HUES64 (cell line): ENCODE results near the gene THNSL1.

Experiments
- H3K27ac ChIP-seq: 2 replicates; pipeline ENCODE4 v1.7.0; 2013; ENCODE audit warnings: low read depth, low read length, inconsistent platforms
- H3K27me3 ChIP-seq: 2 replicates; pipeline ENCODE4 v1.6.1; 2013; ENCODE audit warnings: mild to moderate bottlenecking, low read length; ENCODE audit not compliant: insufficient read depth
- H3K36me3 ChIP-seq: 2 replicates; pipeline ENCODE4 v1.6.1; 2013; ENCODE audit warnings: mild to moderate bottlenecking, low read length; ENCODE audit not compliant: insufficient read depth
- H3K4me1 ChIP-seq: 2 replicates; pipeline ENCODE4 v1.6.1; 2013; ENCODE audit warnings: mild to moderate bottlenecking, low read length, moderate library complexity; ENCODE audit not compliant: insufficient read depth
- H3K4me3 ChIP-seq: 2 replicates; pipeline ENCODE4 v1.5.1; 2013; ENCODE audit warnings: mild to moderate bottlenecking, low read length, moderate library complexity
- H3K9ac ChIP-seq: 2 replicates; pipeline ENCODE4 v1.6.1; 2013; ENCODE audit warnings: mild to moderate bottlenecking, low read depth, low read length
- H3K9me3 ChIP-seq: 2 replicates; pipeline ENCODE4 v1.6.1; 2013; ENCODE audit warnings: low read depth, low read length; ENCODE audit not compliant: insufficient read depth
- WGBS: fragments of 150-250, 120-280 bp; methylation state at CpG from one replicate; pipeline ENCODE4 v1.1.7; 2013; ENCODE audit warnings: missing lambda C conversion rate; 5-methylcytosine and 5-hydroxymethylcytosine counted together

The THNSL1 gene

DNA sequence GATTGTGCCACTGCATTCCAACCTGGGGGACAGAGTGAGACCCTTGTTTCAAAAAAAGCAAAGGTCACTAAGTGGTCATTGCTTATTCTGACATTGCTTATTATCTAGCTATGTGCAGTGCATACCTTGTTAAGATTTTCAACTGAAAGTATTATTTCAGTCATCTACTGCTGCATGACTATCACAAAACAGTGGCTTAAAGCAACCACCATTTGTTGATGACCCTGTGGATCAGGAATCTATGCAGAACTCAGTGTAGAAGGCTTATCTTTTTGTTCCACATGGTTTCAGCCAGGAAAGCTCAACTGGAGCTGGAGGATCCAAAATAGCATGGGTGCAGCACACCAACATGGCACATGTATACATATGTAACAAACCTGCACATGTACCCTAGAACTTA, 23.1 kb downstream of the THNSL1 start:
- no peaks in the 10 kb centered on the region for H3K36me3 ChIP-seq
- no peak overlapping the region for H3K27ac ChIP-seq
- H3K4me1 ChIP-seq: no peaks in the 10 kb centered on the region
- no peak overlapping the region for H3K9ac ChIP-seq
- no peaks in the 10 kb centered on the region for H3K9me3 ChIP-seq
- H3K4me3 ChIP-seq: no peak overlapping the region
- no peaks in the 10 kb centered on the region for H3K27me3 ChIP-seq

- H3K9me3 ChIP-seq: no peaks in the 10 kb centered on the region
- 98% methylated on average over 1 of the region's 1 CpG for WGBS
These were observed 30.2 kb downstream of the THNSL1 start for GRCh38 chr10:25046641-25047040.

DNA sequence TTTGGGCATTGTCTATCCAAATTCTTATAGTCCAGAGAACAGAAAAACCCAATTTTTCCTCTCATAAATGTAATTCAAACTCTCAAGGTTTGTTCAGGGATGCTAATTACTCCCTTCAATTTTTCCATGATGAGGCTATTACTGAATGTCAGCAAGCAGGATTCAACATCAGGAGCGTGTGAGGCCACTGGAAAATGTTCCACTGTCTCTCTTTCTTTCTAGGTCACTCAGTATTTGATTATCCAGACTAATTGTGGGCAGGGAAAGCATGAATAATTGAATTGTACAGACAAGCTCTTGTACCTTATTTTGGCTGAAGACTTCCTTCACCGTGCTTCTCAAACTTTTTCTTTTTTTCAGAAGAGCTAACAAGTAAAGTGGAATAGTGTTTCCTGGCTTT, 30.7 kb downstream of the THNSL1 start:
- Histone ChIP-seq H3K27me3 (no peaks in the 10 kb centered on the region), H3K27ac (no peak overlapping the region), H3K9me3 (no peaks in the 10 kb centered on the region), H3K4me1 (no peaks in the 10 kb centered on the region), H3K4me3 (no peak overlapping the region), H3K9ac (no peak overlapping the region), H3K36me3 (no peaks in the 10 kb centered on the region)
- 100% methylated on average over 2 of the region's 2 CpGs for WGBS

More at GRCh38 chr10:25046641-25047040, 30.2 kb downstream of the THNSL1 start:
- Histone ChIP-seq H3K27ac (no peak overlapping the region), H3K4me3 (no peak overlapping the region), H3K4me1 (no peaks in the 10 kb centered on the region), H3K27me3 (no peaks in the 10 kb centered on the region), H3K36me3 (no peaks in the 10 kb centered on the region), H3K9ac (no peak overlapping the region)

DNA sequence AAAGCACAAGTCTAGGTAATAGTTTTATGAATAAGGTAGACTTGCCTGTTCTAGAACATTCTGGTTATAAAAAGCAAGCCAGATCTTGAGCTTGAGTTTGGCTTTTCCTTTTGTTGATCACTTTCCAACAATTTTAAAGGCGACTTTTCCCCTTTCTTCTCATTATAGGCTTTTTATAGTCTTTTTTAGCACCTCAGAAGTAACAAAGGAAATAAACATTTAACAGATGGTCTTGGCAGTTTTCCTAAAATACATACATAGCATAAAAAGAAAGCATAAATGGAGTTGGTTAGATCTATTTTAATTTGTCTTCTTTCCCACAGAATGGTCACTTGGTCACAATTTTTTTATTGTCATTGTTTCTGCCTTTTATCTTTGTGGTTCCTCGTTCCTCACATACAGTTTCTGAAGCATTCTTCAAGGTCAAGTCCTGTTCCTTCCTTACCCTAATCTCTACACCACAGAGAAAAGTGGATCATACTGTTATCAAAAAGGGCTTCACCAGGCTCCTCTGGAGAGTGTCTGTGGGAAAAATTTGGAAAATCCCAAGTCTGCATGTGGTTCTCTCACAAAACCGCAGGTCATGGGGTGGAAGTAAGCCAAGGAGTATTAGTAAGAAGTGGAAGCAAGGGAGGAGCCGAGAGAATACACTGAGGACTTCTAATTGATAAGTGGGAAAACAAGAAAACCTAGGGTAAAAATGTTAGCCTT, 31.3 kb downstream of the THNSL1 start:
- Histone ChIP-seq H3K9me3 (no peaks in the 10 kb centered on the region), H3K27me3 (no peaks in the 10 kb centered on the region), H3K4me3 (no peak overlapping the region), H3K27ac (no peak overlapping the region), H3K4me1 (no peaks in the 10 kb centered on the region), H3K9ac (no peak overlapping the region), H3K36me3 (no peaks in the 10 kb centered on the region)
- WGBS: 92% methylated on average over 4 of the region's 4 CpGs

DNA sequence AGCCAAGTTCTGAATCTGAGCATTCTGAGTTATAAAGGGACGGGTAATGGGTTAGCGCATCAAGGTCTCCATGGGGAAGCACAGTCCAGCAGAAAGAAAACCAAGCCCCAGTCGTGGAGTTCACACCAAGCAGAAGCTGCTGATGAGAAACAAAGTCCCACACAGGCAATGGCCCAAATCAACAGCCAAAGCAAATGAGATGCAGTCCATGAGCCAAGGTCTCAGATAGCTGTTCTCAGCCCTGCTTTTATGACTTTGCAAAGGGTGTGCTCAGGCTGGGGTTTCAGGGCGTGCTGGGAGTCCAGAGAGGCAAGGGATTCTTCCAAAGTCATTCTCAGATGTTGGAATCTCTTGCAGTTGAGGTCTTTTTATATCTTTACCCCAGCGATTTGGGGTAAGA, 32.0 kb downstream of the THNSL1 start:
- Histone ChIP-seq H3K27ac (no peak overlapping the region), H3K36me3 (no peaks in the 10 kb centered on the region), H3K4me3 (no peak overlapping the region), H3K9ac (no peak overlapping the region), H3K9me3 (no peaks in the 10 kb centered on the region), H3K27me3 (no peaks in the 10 kb centered on the region), H3K4me1 (no peaks in the 10 kb centered on the region)
- WGBS: 93% methylated on average over 5 of the region's 5 CpGs

DNA sequence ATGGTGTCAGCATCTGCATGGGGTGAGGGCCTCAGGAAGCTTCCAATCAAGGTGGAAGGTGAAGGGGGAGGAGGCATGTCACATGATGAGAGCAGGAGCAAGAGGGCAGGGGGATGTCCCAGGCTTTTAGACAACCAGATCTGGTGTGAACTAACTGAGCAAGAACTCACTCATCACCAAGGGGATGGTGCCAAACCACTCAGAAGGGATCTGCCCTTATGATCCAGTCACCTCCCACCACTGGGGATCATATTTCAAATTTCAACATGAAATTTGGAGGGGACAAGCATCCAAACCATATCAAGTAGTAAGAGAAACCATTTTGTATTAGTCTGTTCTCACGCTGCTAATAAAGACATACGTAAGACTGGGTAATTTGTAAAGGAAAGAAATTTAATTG, 33.6 kb downstream of the THNSL1 start:
- Histone ChIP-seq H3K4me3 (no peak overlapping the region), H3K27ac (no peak overlapping the region), H3K27me3 (no peaks in the 10 kb centered on the region), H3K36me3 (no peaks in the 10 kb centered on the region), H3K4me1 (no peaks in the 10 kb centered on the region), H3K9me3 (no peaks in the 10 kb centered on the region), H3K9ac (no peak overlapping the region)
- 94% methylated on average over 2 of the region's 2 CpGs for WGBS

GRCh38 chr10:25050402-25050801, 34.0 kb downstream of the THNSL1 start:
- no peaks in the 10 kb centered on the region for H3K27me3 ChIP-seq
- H3K4me1 ChIP-seq: no peaks in the 10 kb centered on the region
- no peak overlapping the region for H3K9ac ChIP-seq
- no peak overlapping the region for H3K27ac ChIP-seq
- 92% methylated on average over 9 of the region's 9 CpGs for WGBS
- no peak overlapping the region for H3K4me3 ChIP-seq
- H3K36me3 ChIP-seq: no peaks in the 10 kb centered on the region
- H3K9me3 ChIP-seq: no peaks in the 10 kb centered on the region

- H3K4me3 ChIP-seq: no peak overlapping the region
- WGBS: no CpG with 5 or more reads among the region's 1 CpG
- no peaks in the 10 kb centered on the region for H3K4me1 ChIP-seq
These were observed 35.6 kb downstream of the THNSL1 start for GRCh38 chr10:25052012-25052411.

GRCh38 chr10:25056726-25057125, 40.3 kb downstream of the THNSL1 start:
- H3K4me3 ChIP-seq: no peak overlapping the region
- WGBS: 95% methylated on average over 3 of the region's 3 CpGs

More at GRCh38 chr10:25052012-25052411, 35.6 kb downstream of the THNSL1 start:
- no peaks in the 10 kb centered on the region for H3K27me3 ChIP-seq
- no peak overlapping the region for H3K9ac ChIP-seq
- no peaks in the 10 kb centered on the region for H3K36me3 ChIP-seq
- H3K27ac ChIP-seq: no peak overlapping the region
- H3K9me3 ChIP-seq: no peaks in the 10 kb centered on the region

DNA sequence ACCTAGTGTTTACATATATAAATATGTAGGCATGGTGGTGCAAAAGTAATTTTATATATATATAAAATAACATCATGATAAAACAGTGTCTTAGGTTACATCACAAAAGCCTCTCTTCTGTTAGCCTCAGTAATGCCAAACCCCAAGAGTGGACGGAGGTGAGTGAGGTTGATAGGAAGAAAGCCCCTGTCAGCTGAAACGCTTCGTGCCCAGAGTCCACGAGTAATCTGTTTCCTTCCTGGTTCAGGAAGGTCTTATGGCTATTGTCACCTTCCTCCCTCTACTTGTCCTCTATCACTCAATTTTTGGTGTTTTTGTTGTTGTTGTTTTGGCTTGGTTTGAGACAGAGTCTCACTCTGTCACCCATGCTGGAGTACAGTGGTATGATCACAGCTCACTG, 41.5 kb downstream of the THNSL1 start:
- Histone ChIP-seq H3K4me1 (no peaks in the 10 kb centered on the region), H3K4me3 (no peak overlapping the region), H3K9ac (no peak overlapping the region), H3K27ac (no peak overlapping the region), H3K27me3 (no peaks in the 10 kb centered on the region), H3K9me3 (no peaks in the 10 kb centered on the region), H3K36me3 (no peaks in the 10 kb centered on the region)
- WGBS: 91% methylated on average over 4 of the region's 4 CpGs

More at GRCh38 chr10:25056726-25057125, 40.3 kb downstream of the THNSL1 start:
- Histone ChIP-seq H3K36me3 (no peaks in the 10 kb centered on the region), H3K4me1 (no peaks in the 10 kb centered on the region), H3K9ac (no peak overlapping the region), H3K9me3 (no peaks in the 10 kb centered on the region), H3K27ac (no peak overlapping the region), H3K27me3 (no peaks in the 10 kb centered on the region)

DNA sequence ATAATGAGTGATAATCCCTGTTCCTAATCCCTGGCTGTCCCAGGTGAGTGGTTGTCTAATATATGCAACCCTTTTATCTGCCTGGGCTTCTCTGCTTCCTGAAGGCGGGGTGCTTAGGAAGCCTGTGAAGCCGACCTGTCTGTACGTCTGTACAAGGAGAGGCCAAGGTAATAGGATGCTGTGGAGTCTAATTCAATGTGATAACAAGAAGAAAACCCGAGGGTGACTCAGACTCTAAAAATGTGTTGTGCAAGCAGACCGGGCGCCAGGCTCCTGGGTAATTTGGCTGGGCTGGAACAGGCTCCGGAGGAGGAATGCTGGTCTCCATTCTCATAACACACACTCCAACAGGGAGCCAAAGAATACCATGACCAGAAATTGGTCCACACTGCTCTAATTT, 43.6 kb downstream of the THNSL1 start:
- no peaks in the 10 kb centered on the region for H3K27me3 ChIP-seq
- no peaks in the 10 kb centered on the region for H3K4me1 ChIP-seq
- H3K9ac ChIP-seq: no peak overlapping the region
- H3K9me3 ChIP-seq: no peaks in the 10 kb centered on the region
- WGBS: 67% methylated on average over 7 of the region's 7 CpGs
- no peak overlapping the region for H3K27ac ChIP-seq
- H3K4me3 ChIP-seq: no peak overlapping the region
- H3K36me3 ChIP-seq: no peaks in the 10 kb centered on the region

GRCh38 chr10:25061125-25061524, 44.7 kb downstream of the THNSL1 start:
- Histone ChIP-seq H3K4me3 (no peak overlapping the region), H3K9ac (no peak overlapping the region), H3K27me3 (peaks cover 8% of the 10 kb centered on the region; the same call in 1 of the 2 replicates), H3K4me1 (no peaks in the 10 kb centered on the region), H3K36me3 (no peaks in the 10 kb centered on the region), H3K9me3 (no peaks in the 10 kb centered on the region), H3K27ac (no peak overlapping the region)
- WGBS: 95% methylated on average over 7 of the region's 7 CpGs
